Kidney (tissue), 14 donors: Measurements from ENCODE around the gene KATNB1. TPM values are rescaled to one million over a fixed set of nuclear protein-coding genes. Genes with fewer than 3 reads are reported as not detected.

Experiments
- DNase-seq, 5 donors: peaks; one replicate each; pipeline ENCODE4 v3.0.0-alpha.2; 2013 to 2020
- FAIRE-seq: peaks from 2 replicates; lab custom pipeline; 2012; peaks lifted over from hg19 to GRCh38; lab: Jason Lieb, UNC
- H3K27ac ChIP-seq, 2 donors: one replicate each; pipeline ENCODE4 v1.7.0; 2013; ENCODE audit warnings: low read depth in 2 of 2, low read length in 2 of 2, inconsistent platforms in 1 of 2
- H3K27me3 ChIP-seq: one replicate; pipeline ENCODE4 v1.7.1; 2013; ENCODE audit warnings: low read length, inconsistent platforms; ENCODE audit not compliant: control insufficient read depth, insufficient read depth
- H3K36me3 ChIP-seq, 3 donors: one replicate each; pipeline versions ENCODE4 v1.7.0 to v1.7.1; 2013; ENCODE audit warnings: low read length in 3 of 3, control low read depth in 1 of 3, inconsistent platforms in 1 of 3; ENCODE audit not compliant: insufficient read depth in 3 of 3, control insufficient read depth in 2 of 3
- H3K4me1 ChIP-seq, 3 donors: one replicate each; pipeline versions ENCODE4 v1.7.0 to v1.7.1; 2013; ENCODE audit warnings: low read length in 3 of 3, inconsistent platforms in 1 of 3, low read depth in 1 of 3; ENCODE audit not compliant: control insufficient read depth in 2 of 3, insufficient read depth in 2 of 3
- H3K4me3 ChIP-seq, 3 donors: one replicate each; pipeline versions ENCODE4 v1.7.0 to v1.8.1; 2013; ENCODE audit warnings: low read length in 3 of 3, control low read depth in 1 of 3, inconsistent platforms in 1 of 3
- H3K9ac ChIP-seq, 3 donors: one replicate each; pipeline versions ENCODE4 v1.7.0 to v1.7.1; 2013; ENCODE audit warnings: low read length in 3 of 3, control low read depth in 1 of 3, inconsistent platforms in 1 of 3
- H3K9me3 ChIP-seq, 3 donors: one replicate each; pipeline versions ENCODE4 v1.7.0 to v1.7.1; 2013; ENCODE audit warnings: low read length in 3 of 3, control low read depth in 1 of 3, inconsistent platforms in 1 of 3; ENCODE audit not compliant: control insufficient read depth in 2 of 3, insufficient read depth in 1 of 3
- intact Hi-C: fragments of 100-400 bp; cut with DNase I; formaldehyde crosslinking; loops from one replicate; pipeline ENCODE4 v1.11.1; 2022
- polyA plus RNA-seq: library from polyadenylated mRNA; stranded (reverse); fragments of 350-450 nt; fragmentation: Illumina TruSeq; extraction: RNeasy Lipid Tissue Mini Kit (QIAGEN cat#74804); gene quantifications from one replicate; pipeline ENCODE4 v1.2.3, GENCODE V29; 2014; ENCODE audit warnings: low read depth, low replicate concordance; ENCODE audit not compliant: insufficient read depth
- total RNA-seq: library from RNA; stranded (reverse); fragmentation: NEBNext Ultra II Directional; extraction: Animal tissue kit (Norgen Biotek cat#: 25700); gene quantifications from one replicate; pipeline ENCODE4 v1.2.1, GENCODE V29; 2021
- TF ChIP-seq, protein P1 (sequence below): IDR thresholded peaks from 3 replicates; pipeline ENCODE4 v1.5.1; 2012; ENCODE audit warnings: mild to moderate bottlenecking, moderate library complexity, borderline replicate concordance; ENCODE audit not compliant: insufficient read depth; ENCODE audit errors: extremely low read depth
- donor health status: control.
- donor health status: control.
- donor health status: control.
- donor health status: control.
- donor health status: control.
- donor health status: DM: yes; HTN: yes; CAD: no.
- donor health status: Normal renal cell carcinoma (clear cell type).

KATNB1 gene
- total and polyA plus RNA-seq, 2 donors from 2014 or later = 13.9 to 14.5 TPM

GRCh38 chr16:57690782-57691471, 44.6 kb upstream of the KATNB1 start:
- peaks cover 0 to 4% (median 0%) of the 10 kb centered on the region in 3 donors for H3K4me1 ChIP-seq
- TF ChIP-seq, protein P1, sequence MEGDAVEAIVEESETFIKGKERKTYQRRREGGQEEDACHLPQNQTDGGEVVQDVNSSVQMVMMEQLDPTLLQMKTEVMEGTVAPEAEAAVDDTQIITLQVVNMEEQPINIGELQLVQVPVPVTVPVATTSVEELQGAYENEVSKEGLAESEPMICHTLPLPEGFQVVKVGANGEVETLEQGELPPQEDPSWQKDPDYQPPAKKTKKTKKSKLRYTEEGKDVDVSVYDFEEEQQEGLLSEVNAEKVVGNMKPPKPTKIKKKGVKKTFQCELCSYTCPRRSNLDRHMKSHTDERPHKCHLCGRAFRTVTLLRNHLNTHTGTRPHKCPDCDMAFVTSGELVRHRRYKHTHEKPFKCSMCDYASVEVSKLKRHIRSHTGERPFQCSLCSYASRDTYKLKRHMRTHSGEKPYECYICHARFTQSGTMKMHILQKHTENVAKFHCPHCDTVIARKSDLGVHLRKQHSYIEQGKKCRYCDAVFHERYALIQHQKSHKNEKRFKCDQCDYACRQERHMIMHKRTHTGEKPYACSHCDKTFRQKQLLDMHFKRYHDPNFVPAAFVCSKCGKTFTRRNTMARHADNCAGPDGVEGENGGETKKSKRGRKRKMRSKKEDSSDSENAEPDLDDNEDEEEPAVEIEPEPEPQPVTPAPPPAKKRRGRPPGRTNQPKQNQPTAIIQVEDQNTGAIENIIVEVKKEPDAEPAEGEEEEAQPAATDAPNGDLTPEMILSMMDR = no peak
- FAIRE-seq = no peak

DNA sequence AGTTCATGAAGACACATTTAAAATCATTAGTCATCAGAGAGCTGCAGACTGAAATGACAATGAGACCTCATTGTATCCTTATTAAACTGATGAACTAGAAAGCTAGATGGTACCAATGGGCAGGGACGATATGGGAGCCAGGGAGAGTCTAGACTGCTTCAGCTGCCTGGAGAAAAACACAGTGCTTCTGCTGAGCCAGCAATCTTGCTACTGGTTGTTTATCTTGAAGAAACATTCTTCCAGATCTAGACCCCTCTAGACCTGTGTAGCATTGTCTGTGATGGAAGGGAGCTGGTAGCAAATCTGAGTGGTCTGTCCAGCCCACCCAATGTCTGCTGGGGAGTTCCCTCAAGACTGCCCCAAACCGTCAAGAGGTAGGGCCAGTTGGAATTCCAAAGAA, 42.9 kb upstream of the KATNB1 start:
- DNase-seq = no peak
- intact Hi-C loops = no loop called here
- Histone ChIP-seq H3K27me3 (no peaks in the 10 kb centered on the region), H3K36me3 (no peaks in the 10 kb centered on the region), H3K27ac (no peak overlapping the region), H3K9ac (no peak overlapping the region), H3K9me3 (no peaks in the 10 kb centered on the region), H3K4me3 (no peak overlapping the region), H3K4me1 (peaks cover 0 to 4% (median 0%) of the 10 kb centered on the region in 3 donors)
- FAIRE-seq = no peak
- TF ChIP-seq, protein P1 = no peak

More at GRCh38 chr16:57690782-57691471, 44.6 kb upstream of the KATNB1 start:
- Histone ChIP-seq H3K27me3 (no peaks in the 10 kb centered on the region), H3K9me3 (no peaks in the 10 kb centered on the region), H3K27ac (no peak overlapping the region), H3K4me3 (no peak overlapping the region), H3K36me3 (no peaks in the 10 kb centered on the region), H3K9ac (no peak overlapping the region)
- no peak for DNase-seq
- intact Hi-C loops = no loop called here

DNA sequence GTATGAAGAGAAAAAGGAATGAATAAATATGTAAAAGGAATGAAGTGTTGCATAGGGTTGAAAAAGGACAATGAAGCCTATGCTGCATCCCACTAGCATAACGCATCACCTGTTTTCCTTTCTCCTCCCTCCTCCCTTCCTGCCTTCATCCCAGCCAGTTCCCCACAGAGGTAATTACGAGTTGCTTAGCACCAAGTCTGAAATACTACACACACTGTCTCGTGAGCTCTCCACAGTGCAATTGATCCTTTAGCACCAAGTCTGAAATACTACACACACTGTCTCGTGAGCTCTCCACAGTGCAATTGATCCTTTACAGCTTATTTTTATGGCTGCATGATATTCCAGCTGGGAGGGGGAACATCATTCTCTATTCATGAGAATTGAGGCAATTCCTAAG, 42.0 kb upstream of the KATNB1 start:
- Histone ChIP-seq H3K4me3 (no peak overlapping the region), H3K27me3 (no peaks in the 10 kb centered on the region), H3K9ac (no peak overlapping the region), H3K4me1 (peaks cover 0 to 4% (median 0%) of the 10 kb centered on the region in 3 donors), H3K9me3 (no peaks in the 10 kb centered on the region), H3K27ac (no peak overlapping the region), H3K36me3 (no peaks in the 10 kb centered on the region)
- FAIRE-seq (no peak), DNase-seq (no peak)
- intact Hi-C loops = no loop called here
- TF ChIP-seq, protein P1 = no peak
